ENCODE results near the gene RITA1.
A peak's percentile ranks its signal among the peaks of the same experiment; 100 is the strongest.

The RITA1 gene

GRCh38 chr12:113232089-113232839, 46.7 kb downstream of the RITA1 start:
- peak in 1 of 2 donors; percentile 23 for DNase-seq

DNA sequence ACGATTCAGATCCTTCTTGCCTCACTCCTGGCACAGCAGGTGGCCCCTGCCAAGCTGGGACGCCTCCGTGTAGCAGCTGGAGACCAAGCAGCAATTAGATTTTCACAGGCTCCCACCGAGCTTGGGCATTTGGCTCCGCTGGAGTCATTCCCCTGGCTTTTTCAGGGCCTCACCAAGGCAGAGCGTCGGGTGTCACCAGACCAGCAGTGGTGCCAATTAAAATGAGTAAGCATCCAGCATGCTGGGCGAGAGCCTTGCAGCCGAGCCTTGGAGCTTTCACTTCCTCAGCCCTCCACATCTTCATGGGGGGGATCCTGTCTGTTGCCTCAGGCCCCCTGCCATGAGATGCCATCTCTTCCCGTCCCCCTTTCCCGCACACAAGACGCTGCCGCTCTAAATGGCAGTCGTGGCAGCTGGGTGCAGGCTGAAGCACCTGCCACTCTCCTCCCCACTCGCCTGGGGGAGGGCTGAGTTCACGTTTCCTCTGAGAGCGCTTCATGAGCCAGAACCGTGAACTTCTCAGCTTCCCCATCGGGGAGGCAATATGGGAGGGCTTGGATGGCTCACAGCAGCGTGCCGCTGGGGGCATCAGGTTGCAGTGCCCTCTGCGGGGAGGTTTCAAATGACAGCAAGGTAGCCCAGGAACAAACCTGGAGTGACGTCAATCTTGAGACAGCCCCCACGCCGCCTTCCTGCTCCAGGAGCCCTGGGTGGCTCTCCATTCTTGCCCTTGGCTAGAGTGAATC, 47.5 kb downstream of the RITA1 start:
- peak; percentile 86 to 88 for DNase-seq

DNA sequence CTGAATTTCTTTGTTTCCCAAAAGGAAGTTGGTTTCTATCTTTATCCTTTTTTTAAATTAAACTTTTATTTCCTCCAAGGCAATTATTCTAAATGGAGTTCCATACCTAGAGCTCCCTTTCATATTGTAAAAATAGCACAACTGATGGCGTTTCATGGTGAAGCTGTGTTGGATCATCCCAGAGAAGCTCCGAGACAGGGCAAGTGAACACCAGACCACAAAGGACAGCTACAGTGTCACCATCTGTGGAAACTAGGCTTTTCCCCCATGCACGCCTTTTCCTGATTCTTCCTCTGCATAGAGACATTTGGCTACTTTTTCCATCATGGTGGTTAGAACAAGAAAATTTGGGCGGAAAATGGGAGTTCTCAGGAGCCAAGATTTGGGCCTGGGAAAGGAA, 48.4 kb downstream of the RITA1 start:
- no peak for DNase-seq

DNA sequence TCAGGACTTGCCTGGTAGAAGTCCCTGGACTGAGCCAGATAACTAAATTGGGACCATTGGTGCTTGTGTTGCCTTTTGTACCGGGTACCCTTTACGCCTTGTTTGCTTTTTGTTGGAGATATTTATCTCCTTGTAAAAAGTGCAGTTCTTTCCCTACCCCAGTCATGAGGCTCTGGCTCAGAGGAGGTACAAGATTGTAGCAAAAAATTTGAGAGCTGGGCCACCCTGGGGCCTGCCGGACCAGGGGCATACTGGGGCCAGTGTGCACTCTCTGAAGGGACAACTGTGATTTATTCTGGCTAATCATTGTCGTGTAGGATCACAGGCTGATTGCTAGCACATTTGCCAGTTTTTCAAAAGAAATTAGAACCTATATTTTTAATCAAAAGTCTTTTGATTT, 49.0 kb downstream of the RITA1 start:
- no peak for DNase-seq

GRCh38 chr12:113235976-113236375, 50.5 kb downstream of the RITA1 start:
- DNase-seq: no peak

DNA sequence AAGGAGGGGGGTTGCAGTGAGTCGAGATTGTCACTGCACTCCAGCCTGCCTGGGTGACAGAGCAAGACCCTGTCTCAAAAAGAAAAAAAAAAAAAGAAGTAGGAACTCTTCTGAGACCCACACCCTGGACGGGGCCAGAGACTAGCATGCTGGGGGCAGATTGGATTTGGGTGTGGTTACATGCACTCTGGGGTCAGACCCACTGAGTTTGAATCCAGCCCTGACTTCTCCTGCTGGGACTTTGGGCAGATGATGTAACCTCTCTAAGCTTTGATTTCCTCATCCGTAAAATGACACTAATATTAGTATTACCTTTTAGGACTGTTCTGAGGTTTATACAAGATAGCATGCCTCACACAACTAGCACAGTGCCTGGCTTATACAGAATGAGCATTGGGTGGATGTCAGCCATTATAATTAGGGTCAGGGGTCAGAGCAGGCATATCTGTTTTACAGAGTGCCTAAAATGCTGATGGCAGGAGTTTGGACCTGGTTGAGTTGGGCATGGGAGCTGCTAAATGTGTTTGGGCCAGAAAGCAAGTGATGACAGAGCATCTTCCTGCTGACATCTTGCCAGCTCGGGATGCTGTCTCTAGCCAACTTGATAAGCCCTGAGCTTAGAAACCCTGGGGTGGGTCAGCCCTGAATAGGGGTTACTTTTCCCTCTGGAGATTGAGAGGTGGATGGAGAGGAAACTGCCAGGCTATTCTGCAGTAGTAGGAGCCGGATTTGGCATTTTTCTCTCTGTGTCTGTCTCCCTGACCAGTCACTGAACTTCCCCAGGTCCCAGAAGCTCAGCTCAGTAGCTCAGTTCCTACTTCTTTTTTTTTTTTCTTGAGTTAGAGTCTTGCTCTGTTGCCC, 51.2 kb downstream of the RITA1 start:
- DNase-seq: peak; percentile 48 to 51

- peak in 1 of 2 donors; percentile 20 for DNase-seq
Observed at GRCh38 chr12:113237748-113238147, 52.2 kb downstream of the RITA1 start.

GRCh38 chr12:113238309-113238708, 52.8 kb downstream of the RITA1 start:
- DNase-seq: no peak

DNA sequence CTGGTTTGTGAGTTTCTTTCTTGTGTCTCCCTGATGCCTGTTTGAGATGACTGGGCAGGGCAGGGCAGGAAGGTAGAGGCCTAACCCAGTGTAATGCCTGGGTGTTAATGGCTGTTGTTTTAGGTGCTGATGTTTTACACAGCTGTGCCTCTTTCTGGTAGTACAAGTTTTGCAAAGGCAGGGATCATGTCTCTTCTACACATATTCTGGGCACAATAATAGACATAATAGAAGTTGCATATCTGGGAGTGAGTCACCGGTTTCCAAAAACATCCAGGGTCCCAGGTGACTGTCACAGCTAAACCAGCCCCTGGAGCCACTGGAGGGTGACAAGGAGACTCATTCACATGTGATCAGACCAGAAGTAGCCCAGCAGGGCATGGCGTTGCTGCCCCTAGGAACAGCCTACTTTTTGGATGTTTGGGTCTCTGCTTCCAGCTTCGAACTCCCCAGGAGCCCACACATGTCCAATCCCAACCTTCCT, 53.8 kb downstream of the RITA1 start:
- peak in 1 of 2 donors; percentile 19 for DNase-seq

DNA sequence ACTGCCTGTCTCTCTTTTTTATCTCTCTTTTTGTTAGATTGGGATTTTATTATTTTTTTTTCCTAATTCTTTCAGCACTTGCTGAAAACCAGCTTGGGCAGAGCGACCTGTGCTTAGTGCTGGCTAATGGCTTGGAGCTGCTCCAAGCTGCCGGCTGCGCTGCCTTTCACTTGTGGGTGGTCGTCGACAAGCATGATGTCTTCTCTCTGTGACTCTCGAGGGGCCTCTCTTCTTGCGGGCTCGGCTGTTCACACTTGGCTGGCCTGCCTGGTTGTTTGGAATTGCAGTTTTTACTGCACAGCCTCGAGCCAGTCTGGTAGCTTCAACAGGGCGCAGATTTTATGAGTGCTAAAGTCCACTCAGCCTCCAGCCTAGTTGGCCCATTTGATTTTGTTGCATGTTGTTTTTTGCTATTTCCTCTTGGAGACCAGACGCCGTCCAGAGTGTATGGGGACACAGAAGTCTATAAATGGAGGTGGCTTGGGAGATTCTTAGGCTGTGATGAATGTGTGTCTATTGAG, 54.4 kb downstream of the RITA1 start:
- no peak for DNase-seq

GRCh38 chr12:113240395-113240794, 54.9 kb downstream of the RITA1 start:
- peak; percentile 52 to 57 for DNase-seq

GRCh38 chr12:113241191-113242025, 55.9 kb downstream of the RITA1 start:
- peak; percentile 46 to 60 for DNase-seq
